Suppressor macrophage treated with lipopolysaccharide for 1 hour (primary cell): Measurements from ENCODE around the gene DYNLL1.

ENCODE experiments used
- DNase-seq, 3 donors: peaks; one replicate each; pipeline ENCODE4 v3.0.0-alpha.2; 2020 to 2022

The DYNLL1 gene

GRCh38 chr12:120522568-120522967, 26.7 kb downstream of the DYNLL1 start:
- no peak for DNase-seq

GRCh38 chr12:120528861-120529525, 33.1 kb downstream of the DYNLL1 start, which contains the start of gene COQ5:
TSS of gene COQ5 (minus strand) at chr12:120529158. CDS start at chr12:120529141, 17 bp downstream.
- DNase-seq, result peak; percentile 89 to 94 (median 94)

- peak; percentile 81 to 95 (median 87) for DNase-seq
Measured at GRCh38 chr12:120529641-120530417, 33.9 kb downstream of the DYNLL1 start.

- DNase-seq, result peak in 1 of 3 donors; percentile 17
Measured at GRCh38 chr12:120530418-120530761, 34.5 kb downstream of the DYNLL1 start.

GRCh38 chr12:120532701-120533238, 36.9 kb downstream of the DYNLL1 start:
- DNase-seq, result no peak

GRCh38 chr12:120534203-120534702, 38.3 kb downstream of the DYNLL1 start, which contains the start of gene RNF10:
TSS of gene RNF10 (plus strand) at chr12:120534356. CDS start at chr12:120534812, 456 bp downstream.
- peak; percentile 90 to 95 (median 93) for DNase-seq

- DNase-seq, result peak; percentile 71 to 74 (median 73)
Measured at GRCh38 chr12:120534703-120535655, 39.1 kb downstream of the DYNLL1 start.

GRCh38 chr12:120536064-120536791, 40.3 kb downstream of the DYNLL1 start:
- DNase-seq, result peak in 1 of 3 donors; percentile 19

- DNase-seq, result no peak
Measured at GRCh38 chr12:120537856-120538220, 41.9 kb downstream of the DYNLL1 start.

GRCh38 chr12:120538281-120539156, 42.6 kb downstream of the DYNLL1 start:
- DNase-seq, result peak in 1 of 3 donors; percentile 33

GRCh38 chr12:120539303-120539702, 43.4 kb downstream of the DYNLL1 start:
- no peak for DNase-seq

- peak in 2 of 3 donors; percentile 20 to 39 for DNase-seq
Measured at GRCh38 chr12:120540445-120540844, 44.5 kb downstream of the DYNLL1 start.

- no peak for DNase-seq
Measured at GRCh38 chr12:120542166-120542565, 46.3 kb downstream of the DYNLL1 start.

GRCh38 chr12:120544691-120545090, 48.8 kb downstream of the DYNLL1 start:
- no peak for DNase-seq

GRCh38 chr12:120546050-120546386, 50.1 kb downstream of the DYNLL1 start:
- DNase-seq, result no peak
